NCI-H2107 treated with DMSO at 0.1 percent for 48 hours (cell line): Measurements from ENCODE around the gene ERICH3.

Experiments used
- DNase-seq: peaks from one replicate; lab custom pipeline; 2025; ENCODE audit not compliant: unreplicated experiment; lab: John Stamatoyannopoulos, UW

ERICH3 gene

DNA sequence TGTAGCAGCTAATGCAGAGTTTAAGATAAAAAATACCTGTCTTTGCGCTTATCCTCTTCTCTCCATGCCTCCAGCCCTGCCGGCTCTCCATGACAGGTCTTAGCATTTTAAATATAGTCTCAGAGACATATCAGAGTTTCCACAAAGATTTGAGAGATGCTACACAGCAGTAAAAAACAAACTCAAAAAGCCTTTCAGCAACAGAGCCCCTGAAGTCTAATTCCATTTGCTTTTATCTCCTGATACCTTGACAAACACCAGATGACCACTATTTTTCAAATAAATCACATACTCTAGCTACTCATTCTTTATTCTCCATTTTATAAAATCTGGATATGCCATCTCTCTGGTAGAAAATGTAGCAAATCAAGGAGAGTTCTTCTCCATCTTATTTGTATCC is 81.6 kb downstream of the ERICH3 start:
- DNase-seq, result no peak

DNA sequence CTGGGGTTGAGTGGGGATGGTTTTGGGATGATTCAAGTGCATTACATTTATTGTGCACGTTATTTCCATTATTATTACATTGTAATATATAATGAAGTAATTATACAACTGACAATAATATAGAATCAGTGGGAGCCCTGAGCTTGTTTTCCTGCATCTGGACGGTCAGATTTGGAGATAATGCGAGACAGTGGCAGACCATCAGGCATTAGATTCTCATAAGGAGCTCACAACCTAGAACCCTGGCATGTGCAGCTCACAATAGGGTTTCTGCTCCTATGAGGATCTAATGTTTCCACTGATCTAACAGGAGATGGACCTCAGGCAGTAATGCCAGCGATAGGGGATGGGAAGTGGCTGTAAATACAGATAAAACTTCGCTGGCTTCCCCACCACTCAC is 83.3 kb downstream of the ERICH3 start:
- DNase-seq, result no peak

DNA sequence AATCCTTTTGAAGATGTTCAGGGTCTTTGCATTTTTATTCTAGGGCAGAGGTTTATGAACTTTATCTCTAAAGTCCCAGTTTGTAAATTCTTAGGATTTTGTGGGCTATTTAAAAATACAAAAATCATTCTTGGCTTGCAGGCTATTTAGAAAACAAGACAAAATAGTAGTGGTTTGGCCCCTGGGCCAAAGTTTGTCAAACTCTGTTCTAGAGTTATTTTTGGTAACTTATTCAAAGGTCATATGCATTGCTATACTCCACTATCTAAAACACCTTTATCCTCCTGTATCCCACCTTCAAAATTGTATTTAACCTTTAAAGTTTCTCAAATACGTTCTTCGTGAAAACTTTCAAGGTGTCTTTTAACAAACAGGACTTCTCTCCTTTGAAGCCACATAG is 85.7 kb downstream of the ERICH3 start:
- no peak for DNase-seq

DNA sequence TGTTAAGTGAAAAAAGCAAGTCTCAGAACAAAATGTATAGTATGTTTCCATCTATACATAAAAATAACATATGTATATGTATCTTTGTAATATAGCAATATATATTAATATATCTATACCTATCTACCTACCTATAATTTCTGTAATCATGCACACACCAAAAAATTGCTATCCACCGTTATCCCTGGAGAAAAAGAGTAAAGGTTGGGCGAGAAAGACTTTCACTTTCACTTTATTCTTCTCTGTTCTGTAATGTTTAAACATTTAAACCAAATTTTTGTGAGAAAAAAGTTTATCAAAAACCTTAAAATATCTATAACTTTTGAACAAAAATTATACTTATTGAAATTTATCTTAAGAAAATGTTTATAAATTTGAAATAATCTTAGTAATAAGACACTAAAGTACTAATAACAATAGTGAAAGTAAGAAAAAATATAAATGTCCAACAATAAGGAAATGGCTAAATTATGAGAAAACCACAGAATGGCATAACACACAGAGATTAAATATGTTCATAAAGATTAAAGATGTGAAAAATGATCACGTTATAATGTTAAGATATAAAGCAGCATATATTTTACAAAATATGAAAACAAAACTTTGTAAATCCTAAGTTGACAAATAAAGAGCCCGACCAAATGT is 87.2 kb downstream of the ERICH3 start:
- no peak for DNase-seq

DNA sequence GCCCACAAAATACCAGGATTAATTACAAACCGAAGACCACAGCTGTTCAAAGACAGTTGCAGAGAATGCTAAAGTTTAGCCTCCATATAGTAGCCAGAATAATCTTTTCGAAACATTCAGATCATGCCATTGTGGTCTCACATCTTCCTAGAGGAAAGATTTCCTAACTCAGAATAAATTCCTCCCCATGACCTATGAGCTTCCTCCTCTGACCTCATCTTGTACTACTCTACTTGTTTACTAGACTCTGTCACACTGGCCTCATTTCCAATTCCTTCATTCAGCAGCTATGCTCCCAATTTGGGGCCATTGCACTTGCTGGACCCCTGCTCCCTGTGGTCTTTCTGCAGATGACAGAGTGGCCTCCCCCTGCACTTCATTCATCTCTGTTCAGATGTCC is 89.4 kb downstream of the ERICH3 start:
- no peak for DNase-seq

DNA sequence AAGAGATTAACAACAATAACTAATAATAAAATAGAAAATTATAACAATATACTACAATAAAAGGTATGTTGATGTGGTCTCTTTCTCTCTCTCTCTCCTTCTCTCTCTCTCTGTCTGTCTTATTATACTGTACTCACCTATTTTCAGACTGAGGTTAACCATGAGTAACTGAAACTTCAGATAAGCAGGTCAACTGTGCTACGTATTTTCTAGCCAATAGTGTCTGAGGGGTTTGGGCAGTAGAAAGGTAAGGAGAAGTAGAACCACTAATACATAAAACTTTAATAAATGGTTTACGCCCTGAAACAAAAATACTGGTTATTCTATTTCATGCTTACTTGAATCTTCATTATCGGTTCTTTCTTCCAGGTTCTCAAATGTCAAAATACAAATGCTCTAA is 90.2 kb downstream of the ERICH3 start:
- DNase-seq, result no peak

DNA sequence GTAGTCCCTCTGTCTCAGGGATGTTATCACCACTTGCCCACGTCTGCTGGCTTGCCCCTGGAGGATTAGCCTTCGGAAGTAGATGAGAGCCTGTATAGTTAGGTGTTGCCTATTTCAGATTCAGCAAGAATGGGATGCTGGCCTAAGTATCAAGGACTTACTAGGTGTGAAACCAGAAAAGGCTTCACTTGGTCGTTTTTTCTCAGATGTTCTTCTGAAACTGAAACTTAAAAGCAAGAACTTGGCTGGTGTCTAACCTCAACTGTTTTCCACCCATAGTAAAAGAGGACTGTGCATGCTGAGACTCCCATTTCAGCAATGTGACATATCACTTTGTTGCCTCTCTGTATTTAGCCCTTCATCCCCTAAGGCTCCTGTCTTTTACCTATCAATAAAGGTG is 94.2 kb downstream of the ERICH3 start:
- no peak for DNase-seq

DNA sequence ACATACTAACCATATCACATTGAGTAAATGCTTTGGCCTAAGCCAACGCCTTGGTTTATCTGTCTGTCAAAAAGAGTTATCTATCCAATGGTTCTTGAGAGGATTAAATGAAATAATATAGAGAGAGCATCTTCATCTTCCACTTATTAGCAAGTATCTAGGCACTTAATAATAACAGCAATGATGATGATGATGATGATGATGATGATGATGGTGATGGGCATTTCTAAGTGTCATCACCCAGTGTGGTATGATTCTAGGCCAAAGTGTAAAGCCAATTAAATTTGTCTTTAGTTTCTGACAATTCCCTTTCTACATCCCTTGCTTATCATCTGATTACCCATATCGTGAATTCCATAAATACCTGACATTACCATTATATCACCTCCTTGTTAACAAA is 95.5 kb downstream of the ERICH3 start:
- no peak for DNase-seq

DNA sequence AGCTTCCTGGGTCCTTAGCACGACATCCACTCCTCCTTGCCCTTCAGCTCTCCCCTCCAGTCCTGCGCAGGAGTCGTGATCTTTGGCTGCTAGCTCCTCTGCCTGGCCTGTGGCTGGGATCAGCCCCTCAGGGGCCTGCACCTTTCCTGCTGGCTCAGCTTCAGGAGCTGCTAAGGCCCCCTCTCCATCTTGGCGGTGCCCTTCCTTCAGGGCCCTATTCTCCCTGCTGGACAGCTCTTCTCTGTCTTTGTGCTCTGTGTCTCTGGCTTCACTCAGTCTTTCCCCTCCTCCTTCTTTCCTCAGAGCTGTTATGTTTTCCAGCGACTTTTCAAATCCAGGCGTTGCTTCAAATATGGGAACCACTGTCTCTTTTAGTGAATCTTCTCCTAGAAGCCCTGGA is 101.7 kb downstream of the ERICH3 start:
- DNase-seq, result no peak

DNA sequence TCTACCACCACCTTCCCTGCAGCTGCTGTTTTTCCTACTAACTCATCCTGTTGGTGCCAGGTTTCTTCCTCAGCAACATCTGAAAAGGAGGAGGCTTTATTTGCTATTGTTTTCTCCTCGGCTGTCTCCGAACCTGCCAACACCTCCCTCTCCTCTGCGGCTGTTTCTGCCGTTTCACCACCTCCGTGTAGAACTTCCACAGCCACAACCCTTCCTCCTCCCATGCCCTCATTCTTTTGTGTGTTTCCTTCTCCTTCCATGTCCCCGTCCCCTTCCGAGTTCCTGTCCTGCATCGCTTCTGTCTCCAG is 102.1 kb downstream of the ERICH3 start:
- DNase-seq, result no peak

DNA sequence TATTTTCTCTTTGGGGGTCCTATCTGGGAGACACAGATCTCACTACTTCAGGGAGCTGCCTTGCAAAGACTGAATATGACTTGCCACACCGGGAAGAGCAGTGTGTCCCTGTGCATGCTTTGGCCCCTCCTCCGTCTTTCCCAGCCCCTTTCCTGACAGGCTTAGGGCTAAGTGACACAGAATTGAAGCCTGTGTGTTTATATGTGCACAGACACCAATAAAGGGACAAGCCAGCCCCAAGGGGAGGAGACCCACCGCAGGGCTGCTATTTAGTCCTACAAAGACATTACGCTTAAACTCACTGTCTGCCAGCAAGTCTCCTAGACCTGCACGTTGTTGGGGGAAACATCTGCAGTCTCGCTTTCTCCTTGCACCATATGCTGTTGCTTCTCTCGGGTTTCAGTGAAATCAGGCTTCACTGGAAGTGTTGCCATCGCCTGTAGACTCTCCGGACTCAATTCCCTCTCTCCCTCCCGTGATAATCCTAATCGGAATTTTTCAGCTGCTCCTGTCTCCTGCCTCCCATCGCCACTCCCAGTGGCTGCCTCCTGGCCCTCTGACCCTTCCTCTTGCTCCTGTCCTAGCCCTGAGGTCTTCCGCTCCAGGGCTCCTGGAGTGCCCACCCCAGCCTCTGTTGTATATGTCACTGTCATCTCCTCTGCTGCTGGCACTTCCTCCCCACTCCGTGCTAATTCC is 102.6 kb downstream of the ERICH3 start:
- DNase-seq, result no peak

DNA sequence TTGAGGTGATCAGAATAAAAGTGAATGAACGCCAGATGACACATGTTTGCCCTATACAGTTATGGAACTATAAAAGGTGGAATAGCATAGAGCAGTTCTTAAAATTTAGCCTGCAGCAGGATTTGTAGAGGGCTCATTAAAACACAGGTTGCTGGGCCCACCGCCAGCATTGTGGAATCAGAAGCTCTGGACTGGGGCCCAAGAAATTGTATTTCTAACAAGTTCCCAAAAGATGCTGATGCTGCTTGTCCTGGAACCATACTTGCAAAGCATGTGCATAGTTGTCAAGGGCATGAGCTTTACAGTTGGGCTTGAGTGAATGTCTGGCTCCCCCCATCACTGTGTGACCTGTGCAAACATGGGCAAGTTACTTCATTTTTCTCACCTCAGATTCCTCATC is 123.7 kb downstream of the ERICH3 start:
- no peak for DNase-seq

DNA sequence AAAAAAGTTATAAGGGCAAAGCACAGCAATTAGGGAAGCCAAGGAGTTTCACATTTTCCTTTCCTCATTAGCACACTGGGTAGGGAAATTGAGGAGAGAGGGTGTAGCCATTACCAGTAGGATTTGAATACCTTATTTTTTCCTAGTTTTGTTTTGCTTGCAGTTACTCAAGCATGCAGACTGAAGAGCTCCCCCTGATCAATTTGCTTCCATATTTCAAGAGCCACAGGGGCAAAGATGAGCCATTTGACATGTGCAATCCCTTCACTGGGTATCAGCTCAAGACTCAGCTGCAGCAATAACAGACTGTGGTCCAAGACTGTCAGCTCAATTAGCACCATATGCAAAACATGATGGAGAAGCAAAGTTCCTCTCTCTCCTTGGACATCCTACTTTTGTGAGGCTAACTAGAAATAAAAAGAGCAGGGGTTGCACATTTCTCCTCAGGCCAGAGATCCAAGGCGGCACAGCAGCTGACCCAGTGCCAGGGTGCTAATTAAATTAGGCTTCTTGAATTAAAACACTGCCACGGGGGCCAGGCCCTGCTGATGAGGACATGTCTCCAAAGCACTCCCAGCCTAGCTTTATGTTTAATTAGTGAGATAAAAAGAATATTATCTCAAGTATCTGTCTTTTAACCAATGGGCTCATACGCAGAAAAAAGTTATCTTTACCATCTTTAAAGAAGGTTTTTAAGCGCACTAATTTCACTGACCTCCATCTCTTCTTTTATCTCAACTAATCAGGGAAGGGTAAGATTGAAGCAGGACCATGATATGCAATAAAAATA is 124.4 kb downstream of the ERICH3 start:
- DNase-seq, result no peak

DNA sequence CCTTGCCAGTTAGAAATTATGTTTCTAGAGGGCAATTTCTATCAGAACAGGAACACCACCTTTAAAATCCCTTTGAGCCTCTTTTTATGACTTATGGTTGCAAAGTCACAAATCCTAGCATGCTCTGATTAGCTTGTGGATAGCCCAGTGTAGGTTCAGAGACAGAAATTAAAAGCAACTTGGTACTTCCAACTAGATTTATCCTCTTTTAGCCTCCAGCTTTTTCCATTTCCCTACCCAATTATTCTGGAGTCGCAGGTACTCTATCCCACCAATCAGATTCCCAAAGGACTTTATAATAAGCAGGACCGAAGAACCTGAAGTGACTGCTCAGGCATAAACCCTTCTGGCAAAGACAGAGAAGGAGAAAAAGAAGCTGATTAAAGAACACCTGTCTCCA is 127.8 kb downstream of the ERICH3 start:
- no peak for DNase-seq

DNA sequence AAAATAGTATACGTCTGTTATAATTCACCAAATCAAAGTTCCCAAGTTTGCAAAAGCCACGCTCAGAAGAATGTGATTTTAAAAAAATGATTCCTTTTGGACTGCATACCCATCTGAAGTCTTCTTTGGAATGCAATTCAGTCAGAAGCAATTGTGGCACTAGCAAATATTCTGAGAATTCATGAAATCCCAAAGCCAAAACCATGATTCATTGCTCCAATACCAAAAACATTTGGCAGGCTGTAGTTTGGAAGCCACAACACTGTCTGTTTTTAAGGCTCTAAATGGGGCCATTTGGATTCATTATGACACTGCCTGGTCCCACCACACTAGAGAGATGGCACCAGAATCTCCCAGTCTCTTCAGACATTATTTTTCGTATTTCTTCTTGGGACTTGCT is 139.4 kb downstream of the ERICH3 start:
- DNase-seq, result no peak

DNA sequence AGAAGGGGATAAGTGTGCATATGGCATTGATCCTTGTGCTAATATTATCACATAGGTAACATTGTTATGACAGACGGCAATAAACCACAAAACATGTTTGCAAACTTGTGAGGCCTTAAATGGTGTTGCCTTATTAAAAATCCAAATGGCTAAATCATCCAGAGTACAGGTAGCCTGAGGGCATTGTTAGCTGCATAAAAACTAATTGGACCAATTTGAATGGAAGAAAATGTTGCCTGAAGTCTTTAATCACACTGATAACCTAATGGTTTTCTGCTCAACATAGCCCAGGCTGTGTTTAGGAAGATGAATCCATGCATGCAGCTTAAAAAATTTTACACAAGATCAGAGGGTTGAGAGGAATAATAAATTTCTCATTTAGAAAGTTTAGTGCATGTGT is 141.8 kb downstream of the ERICH3 start:
- DNase-seq, result no peak

DNA sequence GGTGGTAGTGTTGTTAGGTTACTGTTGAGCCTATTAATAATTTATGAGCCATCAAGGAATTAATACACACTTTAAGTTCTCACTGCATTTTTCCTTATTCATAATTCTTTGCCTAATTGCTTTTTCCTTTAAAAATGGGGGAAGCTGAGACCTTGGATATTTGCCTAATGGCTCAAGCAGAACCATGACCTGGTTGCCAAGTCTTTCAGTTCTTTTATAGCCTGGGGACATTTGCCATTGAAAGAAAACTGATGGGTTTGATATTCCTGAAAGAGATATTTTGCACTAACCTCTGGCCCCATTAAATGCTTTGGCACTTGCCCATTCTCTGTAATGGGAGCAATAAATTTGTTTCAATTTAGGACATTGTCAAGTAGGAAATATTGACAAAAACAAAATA is 142.7 kb downstream of the ERICH3 start:
- no peak for DNase-seq

DNA sequence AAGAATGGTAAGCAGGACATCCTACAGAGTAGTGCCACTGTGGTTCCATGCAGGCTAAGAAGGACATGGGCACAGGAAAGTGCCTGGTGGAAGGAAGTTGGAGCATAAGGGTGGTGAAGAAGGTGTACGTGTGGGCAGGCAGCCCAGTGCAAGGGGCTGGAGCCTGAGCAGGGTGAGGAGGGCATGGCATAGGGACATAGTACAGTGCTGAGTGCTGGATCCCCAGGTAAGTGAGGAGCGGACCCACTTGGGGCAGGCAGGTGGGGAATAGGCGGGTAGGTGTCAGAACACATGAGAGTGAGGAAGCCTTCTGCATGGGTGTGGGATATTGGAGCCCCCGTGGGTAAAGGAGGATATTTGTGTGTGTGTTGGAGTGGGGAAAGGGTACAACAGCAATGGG is 145.5 kb downstream of the ERICH3 start:
- no peak for DNase-seq

DNA sequence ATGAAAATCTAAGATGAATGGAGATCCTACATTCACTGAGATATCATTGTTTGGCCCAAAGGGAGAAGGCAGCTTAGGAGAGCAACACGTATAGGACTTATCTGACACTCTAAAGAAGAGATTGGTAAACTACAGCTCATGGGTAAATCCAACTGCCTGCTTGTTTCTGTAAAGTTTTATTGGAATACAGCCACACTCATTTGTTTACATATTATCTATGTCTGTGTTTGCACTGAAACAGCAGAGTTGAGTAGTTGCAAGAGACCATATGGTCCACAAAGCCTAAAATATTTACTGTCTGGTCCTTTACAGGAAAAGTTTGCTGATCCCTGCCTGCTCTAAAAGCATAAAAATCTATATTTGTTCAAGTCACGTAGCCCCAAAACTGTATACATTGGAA is 146.9 kb downstream of the ERICH3 start:
- DNase-seq, result no peak

DNA sequence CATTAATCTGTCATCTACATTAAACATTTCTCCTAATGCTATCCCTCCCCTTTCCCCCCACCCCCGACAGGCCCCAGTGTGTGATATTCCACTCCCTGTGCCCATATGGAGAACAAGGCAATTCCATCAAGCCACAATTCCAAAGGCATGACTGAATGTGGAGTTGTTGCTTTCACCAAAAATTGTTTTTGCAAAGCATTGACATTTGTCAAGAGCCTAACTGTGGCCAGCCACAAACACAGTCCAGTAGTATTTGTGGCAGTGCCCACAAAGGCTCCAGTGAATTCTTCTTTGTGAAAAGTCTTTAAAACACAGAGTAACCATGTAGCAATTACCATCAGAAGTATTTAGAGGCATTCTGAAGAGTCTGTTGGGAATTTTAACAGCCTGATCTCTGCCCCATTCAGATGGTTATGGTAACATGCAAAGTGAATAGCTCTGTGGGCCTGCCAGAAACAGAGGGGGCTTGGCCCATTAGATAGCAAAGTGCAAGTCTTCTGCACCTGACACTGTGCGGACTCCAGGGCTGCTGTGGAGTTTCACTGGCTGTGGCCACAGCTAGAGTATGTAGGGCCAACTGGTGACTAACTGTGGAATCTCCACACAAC is 149.6 kb downstream of the ERICH3 start:
- no peak for DNase-seq

DNA sequence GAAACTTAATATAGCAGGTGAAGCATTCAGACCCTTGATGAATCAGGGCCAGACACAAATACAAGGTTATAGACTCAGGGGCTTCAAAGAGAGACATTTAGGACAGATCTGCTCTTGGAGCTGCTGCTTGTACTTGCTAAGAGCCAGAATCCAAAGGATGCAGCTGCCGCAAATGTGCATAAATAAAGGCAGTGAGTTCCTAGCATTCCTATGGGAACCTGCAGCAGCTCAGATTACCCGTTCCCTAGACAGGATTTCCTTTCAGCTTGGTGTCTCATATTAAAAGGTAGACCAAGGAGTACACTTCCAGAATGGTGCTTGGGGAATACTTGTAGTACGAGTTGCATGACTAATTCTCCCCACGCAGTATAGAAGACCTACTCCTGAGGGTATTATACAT is 151.4 kb downstream of the ERICH3 start:
- peak; percentile 70 for DNase-seq
